HEK293 (cell line): ENCODE data around the gene ABRACL.

Experiments used
- CTCF ChIA-PET: fragments of 350-600 bp; formaldehyde crosslinking; extraction: SDS; loops from one replicate; lab custom pipeline; 2021; ENCODE audit warnings: antibody characterized with exemption; lab: Yijun Ruan, JAX
- POLR2A ChIA-PET: fragments of 300-600 bp; formaldehyde crosslinking; extraction: SDS; loops from one replicate; lab custom pipeline; 2020; ENCODE audit warnings: antibody characterized with exemption, inconsistent platforms; lab: Yijun Ruan, JAX
- H3K27ac ChIP-seq: fragments of 200-500 bp; sonication (Bioruptor generic); 2 replicates; pipeline ENCODE4 v1.5.1; 2014; ENCODE audit warnings: low read depth, low read length, control low read depth, inconsistent platforms; ENCODE audit errors: extremely low read depth
- H3K36me3 ChIP-seq, 2 experiments: fragments of 200-500 bp in 1 of 2; sonication (Bioruptor generic) in 1 of 2; 1 replicate in 1 of 2; 2 replicates in 1 of 2; pipeline ENCODE4 v1.5.1; 2014 to 2017; ENCODE audit warnings: inconsistent platforms in 2 of 2, low read length in 2 of 2; ENCODE audit not compliant: control insufficient read depth in 2 of 2, insufficient read depth in 1 of 2
- H3K4me1 ChIP-seq: fragments of 200-500 bp; sonication (Bioruptor generic); 2 replicates; pipeline ENCODE4 v1.5.1; 2014; ENCODE audit warnings: mild to moderate bottlenecking, low read length, inconsistent platforms; ENCODE audit not compliant: control insufficient read depth, insufficient read depth
- H3K4me3 ChIP-seq: 2 replicates; pipeline ENCODE4 v1.5.1; 2011; ENCODE audit warnings: low read depth, mild to moderate bottlenecking, control low read depth, low read length, moderate library complexity
- H3K9me3 ChIP-seq: fragments of 200-500 bp; sonication (Bioruptor generic); 2 replicates; pipeline ENCODE4 v1.5.1; 2014; ENCODE audit warnings: low read depth, low read length, inconsistent platforms; ENCODE audit not compliant: control insufficient read depth, insufficient read depth
- GLIS2 ChIP-seq: fragments of 450-650 bp; formaldehyde crosslinking; IDR thresholded peaks from 2 replicates; pipeline ENCODE4 v1.5.1; 2016; ENCODE audit warnings: missing biosample characterization, missing genetic modification characterization
- HOXA7 ChIP-seq: sonication (generic); formaldehyde crosslinking; IDR thresholded peaks from 2 replicates; pipeline ENCODE4 v1.8.1; 2022; ENCODE audit warnings: missing genetic modification reagents, borderline replicate concordance
- HOXC10 ChIP-seq: sonication (generic); formaldehyde crosslinking; IDR thresholded peaks from 2 replicates; pipeline ENCODE4 v1.8.1; 2023; ENCODE audit warnings: mild to moderate bottlenecking, missing genetic modification reagents
- HOXD13 ChIP-seq: sonication (generic); formaldehyde crosslinking; IDR thresholded peaks from 2 replicates; pipeline ENCODE4 v1.8.0; 2022; ENCODE audit warnings: missing genetic modification reagents, borderline replicate concordance
- KLF7 ChIP-seq: fragments of 450-650 bp; formaldehyde crosslinking; IDR thresholded peaks from 2 replicates; pipeline ENCODE4 v1.5.1; 2016; ENCODE audit warnings: missing biosample characterization, missing genetic modification characterization, borderline replicate concordance
- REST ChIP-seq: fragments of 450-650 bp; formaldehyde crosslinking; IDR thresholded peaks from 2 replicates; pipeline ENCODE4 v1.5.1; 2016; ENCODE audit warnings: missing biosample characterization, missing genetic modification characterization
- SP7 ChIP-seq: fragments of 450-650 bp; formaldehyde crosslinking; IDR thresholded peaks from 2 replicates; pipeline ENCODE4 v1.5.1; 2016; ENCODE audit warnings: missing biosample characterization, missing genetic modification characterization
- ZFP3 ChIP-seq: fragments of 450-650 bp; formaldehyde crosslinking; IDR thresholded peaks from 2 replicates; pipeline ENCODE4 v1.5.1; 2016; ENCODE audit warnings: low read depth, missing biosample characterization, missing genetic modification characterization
- ZNF175 ChIP-seq: fragments of 450-650 bp; formaldehyde crosslinking; IDR thresholded peaks from 2 replicates; pipeline ENCODE4 v1.5.1; 2016; ENCODE audit warnings: missing biosample characterization, missing genetic modification characterization
- ZNF184 ChIP-seq: fragments of 450-650 bp; IDR thresholded peaks from 2 replicates; pipeline ENCODE4 v1.5.1; 2018; ENCODE audit warnings: missing biosample characterization, mild to moderate bottlenecking, missing genetic modification characterization
- ZNF214 ChIP-seq: fragments of 450-650 bp; formaldehyde crosslinking; IDR thresholded peaks from 2 replicates; pipeline ENCODE4 v1.5.1; 2017; ENCODE audit warnings: missing biosample characterization, mild to moderate bottlenecking, missing genetic modification characterization, borderline replicate concordance
- ZNF23 ChIP-seq: fragments of 450-650 bp; formaldehyde crosslinking; IDR thresholded peaks from 2 replicates; pipeline ENCODE4 v1.5.1; 2016; ENCODE audit warnings: missing biosample characterization, missing genetic modification characterization, borderline replicate concordance
- ZNF239 ChIP-seq: fragments of 450-650 bp; formaldehyde crosslinking; IDR thresholded peaks from 2 replicates; pipeline ENCODE4 v1.5.1; 2016; ENCODE audit warnings: missing biosample characterization, missing genetic modification characterization
- ZNF266 ChIP-seq: fragments of 450-650 bp; formaldehyde crosslinking; IDR thresholded peaks from 2 replicates; pipeline ENCODE4 v1.5.1; 2016; ENCODE audit warnings: missing biosample characterization, missing genetic modification characterization, low read depth
- ZNF302 ChIP-seq: fragments of 450-650 bp; formaldehyde crosslinking; IDR thresholded peaks from 2 replicates; pipeline ENCODE4 v1.5.1; 2016; ENCODE audit warnings: missing biosample characterization, missing genetic modification characterization, low read depth
- ZNF404 ChIP-seq: fragments of 450-650 bp; formaldehyde crosslinking; IDR thresholded peaks from 2 replicates; pipeline ENCODE4 v1.5.1; 2017; ENCODE audit warnings: missing biosample characterization, missing genetic modification characterization
- ZNF529 ChIP-seq: fragments of 450-650 bp; formaldehyde crosslinking; IDR thresholded peaks from 2 replicates; pipeline ENCODE4 v1.5.1; 2017; ENCODE audit warnings: missing genetic modification characterization, missing biosample characterization; ENCODE audit not compliant: insufficient replicate concordance
- ZNF571 ChIP-seq: fragments of 450-650 bp; formaldehyde crosslinking; IDR thresholded peaks from 2 replicates; pipeline ENCODE4 v1.5.0; 2017; ENCODE audit warnings: missing biosample characterization, missing genetic modification characterization
- ZNF623 ChIP-seq: fragments of 450-650 bp; formaldehyde crosslinking; IDR thresholded peaks from 2 replicates; pipeline ENCODE4 v1.5.1; 2016; ENCODE audit warnings: missing biosample characterization, missing genetic modification characterization
- ZNF660 ChIP-seq: fragments of 450-650 bp; IDR thresholded peaks from 2 replicates; pipeline ENCODE4 v1.5.1; 2018; ENCODE audit warnings: missing biosample characterization, mild to moderate bottlenecking, missing genetic modification characterization
- TF ChIP-seq, protein P1 (sequence below): fragments of 450-650 bp; formaldehyde crosslinking; IDR thresholded peaks from 2 replicates; pipeline ENCODE4 v1.5.1; 2016; ENCODE audit warnings: missing biosample characterization, missing genetic modification characterization
- TF ChIP-seq, protein P2 (sequence below): sonication (generic); formaldehyde crosslinking; IDR thresholded peaks from 2 replicates; pipeline ENCODE4 v1.8.1; 2022; ENCODE audit warnings: mild to moderate bottlenecking, moderate library complexity, missing genetic modification reagents
- TF ChIP-seq, protein P3 (sequence below): fragments of 450-650 bp; formaldehyde crosslinking; IDR thresholded peaks from 2 replicates; pipeline ENCODE4 v1.5.1; 2016; ENCODE audit warnings: missing biosample characterization, missing genetic modification characterization

The ABRACL gene

DNA sequence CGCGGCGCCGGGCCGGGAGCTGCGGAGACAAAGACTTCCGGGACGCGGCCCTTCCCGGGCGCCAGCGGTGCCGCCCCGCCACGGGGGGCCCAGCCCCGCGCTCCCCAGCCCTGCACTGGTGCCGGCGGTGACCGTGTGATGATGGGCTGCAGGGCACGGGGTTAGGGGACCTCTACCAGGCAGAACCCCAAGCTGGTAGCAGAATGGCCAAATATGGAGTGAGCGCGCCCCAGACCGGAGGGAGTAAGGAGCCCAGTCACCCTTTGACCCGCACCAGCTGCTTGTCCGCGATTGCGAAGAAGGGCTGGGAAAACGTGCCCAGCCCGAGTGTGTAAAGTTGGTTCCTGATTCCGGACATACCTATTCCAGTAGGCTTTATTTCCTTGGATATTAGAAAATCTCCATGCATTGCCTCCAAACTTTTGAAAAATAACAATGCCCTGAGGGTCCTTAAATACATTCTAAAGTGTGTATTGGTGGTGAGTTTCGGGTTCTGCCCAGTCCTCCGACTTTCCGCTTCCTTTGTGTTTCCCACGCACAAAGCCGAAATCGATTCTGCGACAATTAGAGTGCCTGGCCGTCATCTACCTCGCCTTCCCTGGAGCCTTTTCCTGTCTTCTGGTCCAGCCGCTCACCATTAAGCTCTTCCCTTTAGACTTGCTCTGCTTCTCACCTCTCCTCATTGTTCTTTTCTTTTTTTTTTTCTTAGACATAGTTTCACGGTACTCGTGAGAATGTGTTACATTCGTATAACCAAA lies 1.1 kb downstream of the ABRACL start (continued):
- TF ChIP-seq, protein P1, sequence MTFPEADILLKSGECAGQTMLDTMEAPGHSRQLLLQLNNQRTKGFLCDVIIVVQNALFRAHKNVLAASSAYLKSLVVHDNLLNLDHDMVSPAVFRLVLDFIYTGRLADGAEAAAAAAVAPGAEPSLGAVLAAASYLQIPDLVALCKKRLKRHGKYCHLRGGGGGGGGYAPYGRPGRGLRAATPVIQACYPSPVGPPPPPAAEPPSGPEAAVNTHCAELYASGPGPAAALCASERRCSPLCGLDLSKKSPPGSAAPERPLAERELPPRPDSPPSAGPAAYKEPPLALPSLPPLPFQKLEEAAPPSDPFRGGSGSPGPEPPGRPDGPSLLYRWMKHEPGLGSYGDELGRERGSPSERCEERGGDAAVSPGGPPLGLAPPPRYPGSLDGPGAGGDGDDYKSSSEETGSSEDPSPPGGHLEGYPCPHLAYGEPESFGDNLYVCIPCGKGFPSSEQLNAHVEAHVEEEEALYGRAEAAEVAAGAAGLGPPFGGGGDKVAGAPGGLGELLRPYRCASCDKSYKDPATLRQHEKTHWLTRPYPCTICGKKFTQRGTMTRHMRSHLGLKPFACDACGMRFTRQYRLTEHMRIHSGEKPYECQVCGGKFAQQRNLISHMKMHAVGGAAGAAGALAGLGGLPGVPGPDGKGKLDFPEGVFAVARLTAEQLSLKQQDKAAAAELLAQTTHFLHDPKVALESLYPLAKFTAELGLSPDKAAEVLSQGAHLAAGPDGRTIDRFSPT: no peak
- no peak for TF ChIP-seq ZNF266
- TF ChIP-seq ZFP3 (tag by site-specific recombination): no peak
- TF ChIP-seq GLIS2 (tag by site-specific recombination): peak; percentile 17; the same call in 1 of the 2 replicates
- TF ChIP-seq, protein P2, sequence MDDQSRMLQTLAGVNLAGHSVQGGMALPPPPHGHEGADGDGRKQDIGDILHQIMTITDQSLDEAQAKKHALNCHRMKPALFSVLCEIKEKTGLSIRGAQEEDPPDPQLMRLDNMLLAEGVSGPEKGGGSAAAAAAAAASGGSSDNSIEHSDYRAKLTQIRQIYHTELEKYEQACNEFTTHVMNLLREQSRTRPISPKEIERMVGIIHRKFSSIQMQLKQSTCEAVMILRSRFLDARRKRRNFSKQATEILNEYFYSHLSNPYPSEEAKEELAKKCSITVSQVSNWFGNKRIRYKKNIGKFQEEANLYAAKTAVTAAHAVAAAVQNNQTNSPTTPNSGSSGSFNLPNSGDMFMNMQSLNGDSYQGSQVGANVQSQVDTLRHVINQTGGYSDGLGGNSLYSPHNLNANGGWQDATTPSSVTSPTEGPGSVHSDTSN (CRISPR knock-in tag): 0 out of 2 replicates have a peak, but pooled peaks have one; percentile 16
- TF ChIP-seq HOXA7: no peak
- TF ChIP-seq ZNF660 (tag by site-specific recombination): peak; percentile 15
- TF ChIP-seq HOXD13 (CRISPR knock-in tag): no peak
- no peak for TF ChIP-seq ZNF175 (tag by site-specific recombination)
- TF ChIP-seq, all 188 proteins: peak for 10

DNA sequence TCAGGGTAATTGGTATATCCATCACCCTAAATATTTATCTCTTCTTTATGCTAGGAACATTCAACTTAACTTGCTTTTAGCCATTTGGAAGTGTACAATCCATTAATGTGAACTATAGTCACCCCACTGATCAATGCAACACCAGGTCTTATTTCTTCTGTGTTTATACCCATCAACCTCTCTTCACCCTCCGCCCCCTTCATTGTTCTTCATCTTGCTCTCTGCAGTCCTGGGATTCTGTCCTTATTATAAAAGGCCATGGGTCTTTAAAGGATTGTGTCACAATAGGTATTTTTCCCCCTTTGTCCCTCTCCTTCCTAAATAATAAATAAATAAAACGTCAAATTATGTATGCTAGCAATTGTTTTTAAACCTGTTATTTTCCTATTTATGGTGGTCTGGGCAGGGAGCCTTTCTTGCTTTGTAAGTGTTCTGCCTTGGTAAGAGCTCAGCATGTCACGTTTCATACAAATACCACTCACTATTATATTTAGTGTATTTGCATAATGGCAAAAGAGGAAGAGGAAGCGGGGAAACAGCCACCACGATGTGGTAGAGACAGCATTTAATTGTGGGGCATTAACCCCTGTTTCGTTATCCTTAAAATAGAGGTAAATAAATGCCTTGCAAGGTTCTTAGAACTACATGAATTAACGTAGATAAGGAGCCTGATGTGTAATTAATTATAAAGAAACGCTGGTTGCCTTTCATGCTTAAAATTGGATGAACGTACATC lies 1.9 kb downstream of the ABRACL start:
- no peak overlapping the region for H3K27ac ChIP-seq
- POLR2A ChIA-PET: interaction anchor here (0.8 to 1.1 kb wide), 3 partner anchors 43 to 121 kb away, joined by 3 to 4 read pairs (median 3); partner anchors contain the start of gene REPS1

More for the DNA sequence above, 1.9 kb downstream of the ABRACL start:
- no peak for TF ChIP-seq HOXC10 (CRISPR knock-in tag)
- no peak for TF ChIP-seq ZNF529 (tag by site-specific recombination)
- TF ChIP-seq ZNF184 (tag by site-specific recombination): no peak
- TF ChIP-seq ZNF623 (tag by site-specific recombination): no peak
- TF ChIP-seq ZNF302 (tag by site-specific recombination): no peak
- no peak for TF ChIP-seq ZNF404 (tag by site-specific recombination)
- TF ChIP-seq KLF7 (tag by site-specific recombination): no peak
- no peak for TF ChIP-seq ZNF571 (tag by site-specific recombination)
- TF ChIP-seq ZNF23 (tag by site-specific recombination): no peak
- no peak for TF ChIP-seq REST (tag by site-specific recombination)
- TF ChIP-seq ZNF214 (tag by site-specific recombination): no peak
- TF ChIP-seq, protein P2 (CRISPR knock-in tag): no peak
- no peak for TF ChIP-seq SP7 (tag by site-specific recombination)
- TF ChIP-seq, protein P3, sequence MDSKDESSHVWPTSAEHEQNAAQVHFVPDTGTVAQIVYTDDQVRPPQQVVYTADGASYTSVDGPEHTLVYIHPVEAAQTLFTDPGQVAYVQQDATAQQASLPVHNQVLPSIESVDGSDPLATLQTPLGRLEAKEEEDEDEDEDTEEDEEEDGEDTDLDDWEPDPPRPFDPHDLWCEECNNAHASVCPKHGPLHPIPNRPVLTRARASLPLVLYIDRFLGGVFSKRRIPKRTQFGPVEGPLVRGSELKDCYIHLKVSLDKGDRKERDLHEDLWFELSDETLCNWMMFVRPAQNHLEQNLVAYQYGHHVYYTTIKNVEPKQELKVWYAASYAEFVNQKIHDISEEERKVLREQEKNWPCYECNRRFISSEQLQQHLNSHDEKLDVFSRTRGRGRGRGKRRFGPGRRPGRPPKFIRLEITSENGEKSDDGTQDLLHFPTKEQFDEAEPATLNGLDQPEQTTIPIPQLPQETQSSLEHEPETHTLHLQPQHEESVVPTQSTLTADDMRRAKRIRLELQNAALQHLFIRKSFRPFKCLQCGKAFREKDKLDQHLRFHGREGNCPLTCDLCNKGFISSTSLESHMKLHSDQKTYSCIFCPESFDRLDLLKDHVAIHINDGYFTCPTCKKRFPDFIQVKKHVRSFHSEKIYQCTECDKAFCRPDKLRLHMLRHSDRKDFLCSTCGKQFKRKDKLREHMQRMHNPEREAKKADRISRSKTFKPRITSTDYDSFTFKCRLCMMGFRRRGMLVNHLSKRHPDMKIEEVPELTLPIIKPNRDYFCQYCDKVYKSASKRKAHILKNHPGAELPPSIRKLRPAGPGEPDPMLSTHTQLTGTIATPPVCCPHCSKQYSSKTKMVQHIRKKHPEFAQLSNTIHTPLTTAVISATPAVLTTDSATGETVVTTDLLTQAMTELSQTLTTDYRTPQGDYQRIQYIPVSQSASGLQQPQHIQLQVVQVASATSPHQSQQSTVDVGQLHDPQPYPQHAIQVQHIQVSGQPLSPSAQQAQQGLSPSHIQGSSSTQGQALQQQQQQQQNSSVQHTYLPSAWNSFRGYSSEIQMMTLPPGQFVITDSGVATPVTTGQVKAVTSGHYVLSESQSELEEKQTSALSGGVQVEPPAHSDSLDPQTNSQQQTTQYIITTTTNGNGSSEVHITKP (tag by site-specific recombination): no peak
- TF ChIP-seq ZNF239: no peak
- peaks cover 2 to 21% of the 10 kb centered on the region in 2 experiments; a peak in 2 of 3 replicates for H3K36me3 ChIP-seq
- peak overlapping the region; percentile 92; the same call in 1 of the 2 replicates for H3K4me3 ChIP-seq
- CTCF ChIA-PET: interaction anchor here (0.6 to 1.1 kb wide), 3 partner anchors 42 to 1085 kb away, joined by 3 to 5 read pairs (median 3); no protein-coding TSS in a partner anchor
- no peaks in the 10 kb centered on the region for H3K9me3 ChIP-seq
- peaks cover 7% of the 10 kb centered on the region for H3K4me1 ChIP-seq
